Measurements from ENCODE around the gene ABHD4.
"Not testable (repeated sequence)": the region's sequence is repeated elsewhere in the genome, so short reads cannot be mapped to it uniquely, and the experiment has no call there.

The ABHD4 gene

GRCh38 chr14:22573804-22574203 lies 24.3 kb upstream of the ABHD4 start:
- H3K36me3 ChIP-seq (ENCODE audit: insufficient read depth, low read length) = peaks cover 27% of the 10 kb centered on the region
- peaks cover 27% of the 10 kb centered on the region for H3K4me1 ChIP-seq (ENCODE audit: control insufficient read depth, insufficient read depth, low read length, unreplicated experiment)
- no peak overlapping the region for H3K27ac ChIP-seq (ENCODE audit: low read depth, low read length)
- no peaks in the 10 kb centered on the region for H3K27me3 ChIP-seq (ENCODE audit: insufficient read depth, low read length)
- H3K79me2 ChIP-seq (ENCODE audit: control insufficient read depth, insufficient read depth, low read length, unreplicated experiment) = peaks cover 47% of the 10 kb centered on the region
- no peak overlapping the region for H3K4me3 ChIP-seq (ENCODE audit: low read depth, low read length)
- H2AFZ ChIP-seq (ENCODE audit: low read length, unreplicated experiment) = no peak overlapping the region

DNA sequence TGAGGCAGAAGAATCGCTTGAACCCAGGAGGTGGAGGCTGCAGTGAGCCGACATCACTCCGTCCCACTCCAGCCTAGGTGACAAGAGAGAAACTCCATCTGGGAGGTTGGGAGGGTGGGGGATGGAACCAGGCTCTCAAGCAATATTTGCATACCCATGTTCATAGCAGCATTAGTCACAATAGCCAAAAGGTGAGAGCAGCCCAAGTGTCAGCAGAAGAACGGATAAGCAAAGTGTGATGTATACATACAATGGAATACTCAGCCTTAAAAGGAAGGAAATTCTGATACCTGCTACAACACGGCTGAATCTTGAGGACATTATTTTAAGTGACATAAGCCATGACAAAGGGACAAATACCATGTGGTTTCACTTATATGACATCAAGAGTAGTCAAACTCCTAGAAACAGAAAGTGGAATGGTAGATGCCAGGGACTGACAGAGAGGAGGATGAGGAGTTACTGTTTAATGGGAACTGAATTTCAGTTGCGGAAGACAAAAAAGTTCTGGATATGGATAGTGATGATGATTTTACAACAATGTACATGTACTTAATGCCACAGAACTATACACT lies 20.7 kb upstream of the ABHD4 start:
- Histone ChIP-seq H3K27me3 (ENCODE audit: insufficient read depth, low read length) (no peaks in the 10 kb centered on the region), H3K36me3 (ENCODE audit: insufficient read depth, low read length) (peaks cover 17% of the 10 kb centered on the region), H3K4me1 (ENCODE audit: control insufficient read depth, insufficient read depth, low read length, unreplicated experiment) (peaks cover 17% of the 10 kb centered on the region), H2AFZ (ENCODE audit: low read length, unreplicated experiment) (no peak overlapping the region), H3K27ac (ENCODE audit: low read depth, low read length) (no peak overlapping the region), H3K79me2 (ENCODE audit: control insufficient read depth, insufficient read depth, low read length, unreplicated experiment) (peaks cover 63% of the 10 kb centered on the region), H3K4me3 (ENCODE audit: low read depth, low read length) (no peak overlapping the region)

GRCh38 chr14:22579236-22579635 lies 18.9 kb upstream of the ABHD4 start:
- H2AFZ ChIP-seq (ENCODE audit: low read length, unreplicated experiment) = no peak overlapping the region
- H3K27me3 ChIP-seq (ENCODE audit: insufficient read depth, low read length) = no peaks in the 10 kb centered on the region
- peaks cover 14% of the 10 kb centered on the region for H3K36me3 ChIP-seq (ENCODE audit: insufficient read depth, low read length)
- peaks cover 19% of the 10 kb centered on the region for H3K4me1 ChIP-seq (ENCODE audit: control insufficient read depth, insufficient read depth, low read length, unreplicated experiment)
- H3K27ac ChIP-seq (ENCODE audit: low read depth, low read length) = peak overlapping the region; percentile 27; the same call in 1 of the 2 replicates
- H3K4me3 ChIP-seq (ENCODE audit: low read depth, low read length) = no peak overlapping the region
- H3K79me2 ChIP-seq (ENCODE audit: control insufficient read depth, insufficient read depth, low read length, unreplicated experiment) = peaks cover 80% of the 10 kb centered on the region

DNA sequence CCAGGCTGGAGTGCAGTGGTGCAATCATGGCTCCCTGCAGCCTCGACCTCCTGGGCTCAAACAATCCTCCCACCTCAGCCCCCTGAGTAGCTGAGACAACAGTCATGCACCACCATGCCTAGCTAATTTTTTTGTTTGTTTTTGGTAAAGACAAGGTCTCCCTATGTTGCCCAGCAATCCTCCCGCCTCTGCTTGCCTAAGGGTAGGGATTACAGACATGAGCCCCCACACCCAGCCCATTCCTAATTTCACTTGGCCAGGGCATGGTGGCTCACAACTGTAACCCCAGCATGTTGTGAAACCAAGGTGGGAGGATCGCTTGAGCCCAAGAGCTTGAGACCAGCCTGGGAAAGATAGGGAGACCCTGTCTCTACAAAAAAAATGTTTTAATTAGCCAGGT lies 18.2 kb upstream of the ABHD4 start:
- no peaks in the 10 kb centered on the region for H3K27me3 ChIP-seq (ENCODE audit: insufficient read depth, low read length)
- no peak overlapping the region for H3K4me3 ChIP-seq (ENCODE audit: low read depth, low read length)
- H2AFZ ChIP-seq (ENCODE audit: low read length, unreplicated experiment) = no peak overlapping the region
- H3K4me1 ChIP-seq (ENCODE audit: control insufficient read depth, insufficient read depth, low read length, unreplicated experiment) = peaks cover 26% of the 10 kb centered on the region
- peaks cover 84% of the 10 kb centered on the region for H3K79me2 ChIP-seq (ENCODE audit: control insufficient read depth, insufficient read depth, low read length, unreplicated experiment)
- peak overlapping the region; percentile 27; the same call in 1 of the 2 replicates for H3K27ac ChIP-seq (ENCODE audit: low read depth, low read length)
- peaks cover 7% of the 10 kb centered on the region for H3K36me3 ChIP-seq (ENCODE audit: insufficient read depth, low read length)

DNA sequence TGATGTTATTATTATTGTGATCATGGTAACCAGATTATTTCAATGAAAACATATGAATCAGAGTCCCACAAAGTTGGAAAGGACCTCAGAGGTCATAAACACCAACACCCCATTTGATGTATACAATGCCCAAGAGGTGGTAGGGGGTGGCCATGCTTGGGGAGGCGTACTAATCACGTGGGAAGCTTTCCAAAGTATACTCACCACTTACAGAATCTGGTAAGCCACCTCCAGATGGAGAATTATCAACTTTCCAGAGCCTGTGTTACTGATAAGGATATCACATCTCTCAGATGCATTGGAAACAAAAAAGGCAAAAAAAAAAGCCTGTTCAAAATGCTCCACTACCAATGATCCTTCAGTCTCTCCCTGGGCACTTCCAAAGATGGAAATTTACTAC lies 17.5 kb upstream of the ABHD4 start:
- no peak overlapping the region for H3K4me3 ChIP-seq (ENCODE audit: low read depth, low read length)

GRCh38 chr14:22583994-22584393 lies 14.1 kb upstream of the ABHD4 start:
- Histone ChIP-seq H3K4me3 (ENCODE audit: low read depth, low read length) (no peak overlapping the region), H3K36me3 (ENCODE audit: insufficient read depth, low read length) (peaks cover 12% of the 10 kb centered on the region; the same call in 1 of the 2 replicates), H3K79me2 (ENCODE audit: control insufficient read depth, insufficient read depth, low read length, unreplicated experiment) (peaks cover 94% of the 10 kb centered on the region), H3K27ac (ENCODE audit: low read depth, low read length) (no peak overlapping the region), H2AFZ (ENCODE audit: low read length, unreplicated experiment) (no peak overlapping the region), H3K27me3 (ENCODE audit: insufficient read depth, low read length) (no peaks in the 10 kb centered on the region), H3K4me1 (ENCODE audit: control insufficient read depth, insufficient read depth, low read length, unreplicated experiment) (peaks cover 52% of the 10 kb centered on the region)

More for the DNA sequence above, 17.5 kb upstream of the ABHD4 start:
- no peak overlapping the region for H2AFZ ChIP-seq (ENCODE audit: low read length, unreplicated experiment)
- H3K36me3 ChIP-seq (ENCODE audit: insufficient read depth, low read length) = peaks cover 6% of the 10 kb centered on the region; the same call in 1 of the 2 replicates
- H3K4me1 ChIP-seq (ENCODE audit: control insufficient read depth, insufficient read depth, low read length, unreplicated experiment) = peaks cover 33% of the 10 kb centered on the region
- H3K27me3 ChIP-seq (ENCODE audit: insufficient read depth, low read length) = no peaks in the 10 kb centered on the region
- peaks cover 90% of the 10 kb centered on the region for H3K79me2 ChIP-seq (ENCODE audit: control insufficient read depth, insufficient read depth, low read length, unreplicated experiment)
- H3K27ac ChIP-seq (ENCODE audit: low read depth, low read length) = peak overlapping the region; percentile 33; the same call in 1 of the 2 replicates

GRCh38 chr14:22587247-22587646 lies 10.9 kb upstream of the ABHD4 start:
- Histone ChIP-seq H3K27ac (ENCODE audit: low read depth, low read length) (no peak overlapping the region), H3K36me3 (ENCODE audit: insufficient read depth, low read length) (peaks cover 12% of the 10 kb centered on the region; the same call in 1 of the 2 replicates), H3K4me3 (ENCODE audit: low read depth, low read length) (peak overlapping the region; percentile 92), H2AFZ (ENCODE audit: low read length, unreplicated experiment) (no peak overlapping the region), H3K27me3 (ENCODE audit: insufficient read depth, low read length) (no peaks in the 10 kb centered on the region), H3K79me2 (ENCODE audit: control insufficient read depth, insufficient read depth, low read length, unreplicated experiment) (peaks cover 66% of the 10 kb centered on the region), H3K4me1 (ENCODE audit: control insufficient read depth, insufficient read depth, low read length, unreplicated experiment) (peaks cover 46% of the 10 kb centered on the region)

DNA sequence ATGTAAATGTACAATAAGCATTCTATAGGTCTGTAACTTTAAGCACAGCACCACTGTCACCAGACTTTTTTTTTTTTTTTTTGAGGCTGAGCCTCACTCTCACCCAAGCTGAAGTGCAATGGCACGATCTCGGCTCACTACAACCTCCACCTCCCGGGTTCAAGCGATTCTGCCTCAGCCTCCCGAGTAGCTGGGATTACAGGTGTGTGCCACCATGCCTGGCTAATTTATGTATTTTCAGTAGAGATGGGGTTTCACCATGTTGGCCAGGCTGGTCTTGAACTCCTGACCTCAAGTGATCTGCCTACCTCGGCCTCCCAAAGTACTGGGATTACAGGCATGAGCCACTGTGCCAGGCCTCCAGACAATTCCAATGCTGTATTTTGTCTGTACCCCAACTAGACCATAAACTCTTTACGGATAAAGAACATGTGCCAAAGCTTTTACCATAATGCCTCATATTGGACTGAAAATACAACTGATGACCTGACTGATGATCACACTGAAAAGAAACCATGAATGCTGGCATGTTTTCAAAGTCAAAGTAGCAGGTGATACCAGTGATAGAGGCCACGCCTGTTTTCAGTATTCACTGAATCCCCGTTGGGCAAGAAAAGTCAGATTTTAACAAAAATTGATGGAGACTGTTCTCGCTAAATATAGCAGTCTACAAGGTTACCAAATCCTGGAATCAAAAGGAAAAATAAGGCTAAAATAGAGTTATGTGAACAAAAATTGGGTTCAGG lies 10.2 kb upstream of the ABHD4 start:
- Histone ChIP-seq H3K36me3 (ENCODE audit: insufficient read depth, low read length) (peaks cover 12% of the 10 kb centered on the region; the same call in 1 of the 2 replicates), H3K27ac (ENCODE audit: low read depth, low read length) (peak overlapping the region; percentile 93), H3K4me3 (ENCODE audit: low read depth, low read length) (peak overlapping the region; percentile 92), H3K79me2 (ENCODE audit: control insufficient read depth, insufficient read depth, low read length, unreplicated experiment) (peaks cover 61% of the 10 kb centered on the region), H3K4me1 (ENCODE audit: control insufficient read depth, insufficient read depth, low read length, unreplicated experiment) (peaks cover 46% of the 10 kb centered on the region)
- H3K27me3 ChIP-seq (ENCODE audit: insufficient read depth, low read length); H2AFZ ChIP-seq (ENCODE audit: low read length, unreplicated experiment): not testable (repeated sequence)

- H3K4me3 ChIP-seq (ENCODE audit: low read depth, low read length) = peak overlapping the region; percentile 92
- no peaks in the 10 kb centered on the region for H3K27me3 ChIP-seq (ENCODE audit: insufficient read depth, low read length)
- peaks cover 41% of the 10 kb centered on the region for H3K4me1 ChIP-seq (ENCODE audit: control insufficient read depth, insufficient read depth, low read length, unreplicated experiment)
- H3K27ac ChIP-seq (ENCODE audit: low read depth, low read length) = peak overlapping the region; percentile 93
- peaks cover 8% of the 10 kb centered on the region; the same call in 1 of the 2 replicates for H3K36me3 ChIP-seq (ENCODE audit: insufficient read depth, low read length)
- peak overlapping the region; percentile 61 for H2AFZ ChIP-seq (ENCODE audit: low read length, unreplicated experiment)
- peaks cover 54% of the 10 kb centered on the region for H3K79me2 ChIP-seq (ENCODE audit: control insufficient read depth, insufficient read depth, low read length, unreplicated experiment)
Observed at GRCh38 chr14:22588526-22589095, 9.5 kb upstream of the ABHD4 start.

DNA sequence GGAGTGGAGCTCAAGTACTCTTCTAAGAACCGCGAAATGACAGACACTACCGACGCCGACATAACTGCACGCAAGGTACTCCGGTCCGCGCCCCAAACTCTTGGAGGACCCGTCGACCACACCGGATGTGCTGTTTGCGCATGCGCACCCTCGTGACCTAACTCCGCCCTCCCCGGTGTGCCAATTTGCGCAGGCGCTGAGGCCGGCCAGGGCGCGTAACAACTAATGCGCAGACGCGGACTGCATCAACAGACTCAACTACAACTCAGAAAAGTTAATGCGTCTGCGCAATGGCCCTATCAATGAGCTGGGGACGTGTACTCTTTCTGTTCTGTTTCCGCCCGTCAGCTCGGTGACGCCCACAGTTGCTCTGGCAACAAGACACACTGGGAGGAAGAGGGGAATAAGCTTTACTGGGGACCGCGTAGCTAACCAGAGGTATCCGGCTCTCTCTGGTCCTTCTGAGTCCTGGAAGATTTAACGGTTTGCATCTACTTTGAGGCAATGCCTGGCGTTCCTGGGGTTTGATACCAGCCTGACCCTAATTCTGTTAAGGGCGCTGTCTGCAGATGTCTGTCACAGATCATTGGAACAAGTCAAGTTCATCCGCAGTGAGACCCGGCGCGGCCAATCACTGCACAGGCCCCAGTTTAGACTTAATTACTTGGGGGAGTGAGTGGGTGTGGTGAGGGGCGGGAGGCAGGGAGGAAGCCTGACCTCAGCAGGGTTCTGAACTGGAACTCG lies 8.8 kb upstream of the ABHD4 start, which contains the start of gene DAD1:
DAD1 (minus strand) TSS at position 129 of the 744 bp plus-strand sequence; CDS start at position 62, 67 bp downstream.
- H3K27me3 ChIP-seq (ENCODE audit: insufficient read depth, low read length) = no peaks in the 10 kb centered on the region
- peaks cover 47% of the 10 kb centered on the region for H3K79me2 ChIP-seq (ENCODE audit: control insufficient read depth, insufficient read depth, low read length, unreplicated experiment)
- H2AFZ ChIP-seq (ENCODE audit: low read length, unreplicated experiment) = peak within 1 kb of the TSS; percentile 76
- peaks cover 35% of the 10 kb centered on the region for H3K4me1 ChIP-seq (ENCODE audit: control insufficient read depth, insufficient read depth, low read length, unreplicated experiment)
- 0 out of 2 replicates have a peak, but pooled peaks cover 6% of the 10 kb centered on the region for H3K36me3 ChIP-seq (ENCODE audit: insufficient read depth, low read length)
- H3K4me3 ChIP-seq (ENCODE audit: low read depth, low read length) = peak within 1 kb of the TSS; percentile 92
- peak within 1 kb of the TSS; percentile 93 for H3K27ac ChIP-seq (ENCODE audit: low read depth, low read length)

Measured in ACC112 (cell line).